Prostate gland (tissue), 2 donors: ENCODE data around the gene GTSE1.

Source experiments
- CTCF ChIP-seq, 4 experiments: fragments of 200-600 bp in 2 of 4; fragments of 450-650 bp in 2 of 4; sonication (generic) in 2 of 4; IDR thresholded peaks; 1 replicate in 3 of 4; 2 replicates in 1 of 4; pipeline ENCODE4 v1.5.1; 2016 to 2019; ENCODE audit warnings: antibody characterized with exemption in 4 of 4, mild to moderate bottlenecking in 2 of 4, moderate library complexity in 2 of 4
- POLR2A ChIP-seq: fragments of 450-650 bp; IDR thresholded peaks from one replicate; pipeline ENCODE4 v1.6.1; 2016; ENCODE audit warnings: antibody characterized with exemption, mild to moderate bottlenecking

- TF ChIP-seq CTCF (IDR thresholded peaks at IDR 0.05) (no peak), POLR2A (no peak)
These were observed 15.4 kb downstream of the GTSE1 start for GRCh38 chr22:46312056-46312455.
